Thymus (tissue), 11 donors: ENCODE results near the gene CPED1. TPM values are rescaled to one million over a fixed set of nuclear protein-coding genes. Genes with fewer than 3 reads are reported as not detected.
"Not testable (repeated sequence)": the region's sequence is repeated elsewhere in the genome, so short reads cannot be mapped to it uniquely, and the experiment has no call there.

Source experiments
- DNase-seq, 9 donors: peaks; one replicate each; pipeline ENCODE4 v3.0.0-alpha.2; 2013; ENCODE audit warnings: low spot score in 9 of 9, low read depth in 6 of 9, missing footprints in 1 of 9
- H3K27ac ChIP-seq, 2 donors: one replicate each; pipeline ENCODE4 v1.5.1; 2013; ENCODE audit warnings: control low read depth in 1 of 2, low read depth in 1 of 2, low read length in 1 of 2, mild to moderate bottlenecking in 1 of 2, moderate library complexity in 1 of 2
- H3K27me3 ChIP-seq, 2 donors: one replicate each; pipeline ENCODE4 v1.5.1; 2013; ENCODE audit warnings: low read length in 1 of 2; ENCODE audit not compliant: control insufficient read depth in 2 of 2, insufficient read depth in 1 of 2
- H3K36me3 ChIP-seq, 2 donors: one replicate each; pipeline ENCODE4 v1.5.1; 2013; ENCODE audit warnings: low read length in 1 of 2, mild to moderate bottlenecking in 1 of 2, moderate library complexity in 1 of 2; ENCODE audit not compliant: control insufficient read depth in 2 of 2, insufficient read depth in 2 of 2
- H3K4me1 ChIP-seq, 2 donors: one replicate each; pipeline ENCODE4 v1.5.1; 2013; ENCODE audit warnings: low read length in 2 of 2; ENCODE audit not compliant: control insufficient read depth in 2 of 2, insufficient read depth in 2 of 2
- H3K4me3 ChIP-seq, 2 donors: one replicate each; pipeline ENCODE4 v1.5.1; 2013; ENCODE audit warnings: low read length in 2 of 2, control low read depth in 1 of 2, mild to moderate bottlenecking in 1 of 2
- H3K9me3 ChIP-seq, 2 donors: one replicate each; pipeline ENCODE4 v1.5.1; 2013; ENCODE audit warnings: low read length in 1 of 2, mild to moderate bottlenecking in 1 of 2; ENCODE audit not compliant: control insufficient read depth in 2 of 2, insufficient read depth in 1 of 2
- WGBS: extraction: QIAGEN DNeasy Blood & Tissue Kit; methylation state at CpG from one replicate; pipeline ENCODE4 v1.1.7; 2013; 5-methylcytosine and 5-hydroxymethylcytosine counted together
- polyA plus RNA-seq: library from polyadenylated mRNA; stranded (reverse); fragments of 200-250 nt; gene quantifications from one replicate; pipeline ENCODE4 v1.2.3, GENCODE V29; 2013
- total RNA-seq: library from RNA; stranded (reverse); fragments of 120-200 nt; gene quantifications from one replicate; pipeline ENCODE4 v1.2.4, GENCODE V29; 2013
- donor health status: healthy.

The CPED1 gene
- total and polyA plus RNA-seq, 2 donors: 1.9 to 2.2 TPM

DNA sequence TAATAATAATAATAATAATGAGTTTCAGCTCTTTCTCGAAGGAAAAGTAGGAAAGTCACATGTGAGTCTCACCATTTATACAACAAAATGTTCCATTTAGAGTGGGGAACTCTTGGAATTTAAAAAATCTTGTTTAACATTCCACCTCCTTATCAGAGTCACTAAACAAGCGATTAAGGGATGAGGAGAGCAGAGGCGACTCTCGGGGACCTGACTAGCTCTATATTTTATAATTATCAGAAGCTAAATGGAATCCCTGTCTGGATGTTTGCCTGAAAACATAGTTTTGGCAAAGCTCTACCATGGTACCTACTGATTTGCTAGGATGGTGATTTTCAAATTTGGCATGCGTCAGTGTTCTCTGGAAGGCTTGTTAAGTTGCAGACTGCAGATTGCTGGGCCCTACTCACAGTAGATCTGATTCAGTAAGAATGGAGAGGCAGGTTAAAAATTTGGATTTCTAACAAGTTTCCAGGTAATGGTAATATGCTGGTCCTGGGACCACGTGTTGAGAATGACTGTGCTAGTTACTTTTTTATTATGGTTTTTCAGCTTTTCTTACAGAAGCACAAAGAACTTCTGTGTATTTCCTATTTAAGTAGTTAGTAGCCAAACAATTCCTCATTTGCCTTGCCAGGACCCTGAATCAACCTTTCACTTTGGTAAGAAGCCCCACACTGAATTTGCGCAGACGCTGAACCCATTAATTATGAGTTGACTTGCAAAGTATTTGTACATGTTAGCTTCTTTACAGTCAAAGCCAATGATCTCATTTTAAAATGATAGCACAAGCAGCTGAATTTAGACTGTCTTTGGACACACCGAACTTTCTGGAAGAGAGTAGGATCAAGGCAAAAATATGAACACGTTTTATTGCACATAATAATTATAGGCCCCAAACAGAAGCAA is 39.5 kb downstream of the CPED1 start:
- 95% methylated on average over 10 of the region's 10 CpGs for WGBS
- Histone ChIP-seq H3K27me3 (no peaks in the 10 kb centered on the region), H3K36me3 (no peaks in the 10 kb centered on the region), H3K27ac (no peak overlapping the region), H3K9me3 (no peaks in the 10 kb centered on the region), H3K4me1 (no peaks in the 10 kb centered on the region), H3K4me3 (no peak overlapping the region)
- no peak for DNase-seq

DNA sequence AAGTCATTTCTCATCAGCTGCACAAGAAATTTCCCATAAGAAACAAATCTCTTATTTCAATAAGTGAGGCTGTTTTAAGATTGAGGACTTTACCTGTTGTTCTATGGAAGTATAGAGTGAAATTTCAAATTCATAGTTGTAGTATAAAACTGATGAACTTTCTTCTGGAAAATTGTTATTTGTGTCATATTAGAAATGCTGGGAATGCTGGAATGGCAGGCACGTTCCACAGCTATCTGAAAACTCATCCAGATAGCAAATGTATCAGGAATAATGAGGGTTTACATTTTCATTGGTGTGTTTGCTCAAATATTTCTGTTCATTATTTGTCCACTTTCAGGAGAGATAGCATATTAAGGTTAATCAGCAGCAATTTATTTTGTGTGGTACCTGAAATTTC is 40.8 kb downstream of the CPED1 start:
- Histone ChIP-seq H3K36me3 (no peaks in the 10 kb centered on the region), H3K4me3 (no peak overlapping the region), H3K27me3 (no peaks in the 10 kb centered on the region), H3K9me3 (no peaks in the 10 kb centered on the region), H3K4me1 (no peaks in the 10 kb centered on the region), H3K27ac (no peak overlapping the region)
- WGBS: 90% methylated on average over 1 of the region's 1 CpG
- DNase-seq: no peak

GRCh38 chr7:121030308-121030707 is 41.8 kb downstream of the CPED1 start:
- H3K36me3 ChIP-seq: no peaks in the 10 kb centered on the region
- no peak overlapping the region for H3K27ac ChIP-seq
- H3K9me3 ChIP-seq: no peaks in the 10 kb centered on the region
- DNase-seq: no peak
- no peak overlapping the region for H3K4me3 ChIP-seq
- no peaks in the 10 kb centered on the region for H3K4me1 ChIP-seq
- no peaks in the 10 kb centered on the region for H3K27me3 ChIP-seq
- 98% methylated on average over 5 of the region's 5 CpGs for WGBS

- WGBS: 77% methylated on average over 7 of the region's 7 CpGs
- Histone ChIP-seq H3K36me3 (no peaks in the 10 kb centered on the region), H3K27ac (no peak overlapping the region), H3K27me3 (no peaks in the 10 kb centered on the region), H3K4me1 (no peaks in the 10 kb centered on the region), H3K9me3 (no peaks in the 10 kb centered on the region), H3K4me3 (no peak overlapping the region)
- DNase-seq: no peak
Measured at GRCh38 chr7:121032645-121033460, 44.3 kb downstream of the CPED1 start.

DNA sequence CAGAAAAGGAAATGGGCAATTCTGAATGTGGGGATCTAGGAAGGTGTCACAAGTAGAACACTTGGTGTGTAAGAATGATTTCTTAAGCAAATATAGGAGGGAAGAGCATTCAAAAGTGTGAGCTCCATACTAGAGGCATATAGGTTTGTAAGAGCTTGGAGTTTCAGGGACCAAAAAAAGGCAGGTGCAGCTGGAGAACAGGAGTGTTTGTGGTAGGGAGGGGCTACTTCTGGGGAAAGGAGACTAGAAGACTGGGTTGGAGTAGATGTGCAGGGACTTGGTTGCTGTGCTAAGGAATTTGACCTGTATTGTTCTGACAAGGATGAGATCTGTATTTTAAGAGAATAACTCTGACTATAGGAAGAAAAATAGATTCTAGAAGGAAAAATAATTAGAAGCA is 46.4 kb downstream of the CPED1 start:
- DNase-seq: no peak
- H3K36me3 ChIP-seq: no peaks in the 10 kb centered on the region
- H3K9me3 ChIP-seq: no peaks in the 10 kb centered on the region
- H3K27me3 ChIP-seq: no peaks in the 10 kb centered on the region
- H3K27ac ChIP-seq: no peak overlapping the region
- no peak overlapping the region for H3K4me3 ChIP-seq
- no peaks in the 10 kb centered on the region for H3K4me1 ChIP-seq

DNA sequence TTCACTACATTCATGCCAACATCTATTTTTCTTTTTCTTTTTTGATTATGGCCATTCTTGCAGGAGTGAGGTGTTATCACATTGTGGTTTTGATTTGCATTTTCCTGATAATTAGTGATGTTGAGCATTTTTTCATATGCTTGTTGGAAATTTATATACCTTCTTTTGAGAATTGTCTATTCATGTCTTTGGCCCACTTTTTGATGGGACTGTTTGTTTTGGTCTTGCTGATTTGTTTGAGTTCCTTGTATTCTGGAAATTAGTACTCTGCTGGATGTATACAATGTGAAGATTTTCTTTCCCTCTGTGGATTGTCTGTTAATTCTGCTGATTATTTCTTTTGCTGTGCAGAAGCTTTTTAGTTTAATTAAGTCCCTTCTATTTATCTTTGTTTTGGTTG is 48.3 kb downstream of the CPED1 start:
- not testable (repeated sequence) for H3K27ac ChIP-seq, H3K36me3 ChIP-seq, H3K4me3 ChIP-seq, H3K27me3 ChIP-seq, H3K4me1 ChIP-seq, H3K9me3 ChIP-seq, DNase-seq

- H3K4me1 ChIP-seq: not testable (repeated sequence)
- 93% methylated on average over 2 of the region's 2 CpGs for WGBS
Measured at GRCh38 chr7:121037329-121037728, 48.8 kb downstream of the CPED1 start.

DNA sequence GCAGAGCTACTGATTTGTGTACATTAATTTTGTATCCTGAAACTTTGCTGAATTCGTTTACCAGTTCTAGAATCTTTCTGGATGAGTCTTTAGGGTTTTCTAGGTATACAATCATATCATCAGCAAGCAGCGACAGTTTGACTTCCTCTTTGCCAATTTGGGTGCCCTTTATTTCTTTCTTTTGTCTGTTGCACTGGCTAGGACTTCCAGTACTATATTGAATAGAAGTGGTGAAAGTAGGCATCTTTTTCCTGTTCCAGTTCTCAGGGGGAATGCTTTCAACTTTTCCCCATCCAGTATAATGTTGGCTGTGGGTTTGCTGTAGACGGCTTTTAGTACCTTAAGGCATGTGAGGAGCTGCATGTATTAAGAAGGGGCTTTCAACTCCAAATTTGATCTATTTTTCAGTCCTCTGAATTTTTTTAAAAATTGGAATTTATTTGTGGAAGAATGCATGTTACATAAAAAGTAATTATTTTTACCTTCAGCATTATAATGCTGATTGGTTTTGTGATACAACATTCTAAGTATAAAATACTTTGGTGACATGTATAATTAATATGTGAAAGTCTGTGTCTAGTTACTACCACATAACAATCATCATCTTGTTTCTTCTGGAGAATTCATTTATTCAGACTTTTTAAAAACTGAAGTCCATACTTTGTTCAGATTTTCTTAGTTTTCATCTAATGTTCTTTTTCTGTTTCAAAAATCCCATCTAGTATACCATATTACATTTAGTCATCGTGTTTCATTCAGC is 49.6 kb downstream of the CPED1 start:
- no peaks in the 10 kb centered on the region for H3K27me3 ChIP-seq
- no peaks in the 10 kb centered on the region for H3K4me1 ChIP-seq
- no peaks in the 10 kb centered on the region for H3K9me3 ChIP-seq
- 90% methylated on average over 4 of the region's 4 CpGs for WGBS
- H3K36me3 ChIP-seq: no peaks in the 10 kb centered on the region
- H3K27ac ChIP-seq: no peak overlapping the region
- H3K4me3 ChIP-seq: no peak overlapping the region
- no peak for DNase-seq

More at GRCh38 chr7:121037329-121037728, 48.8 kb downstream of the CPED1 start:
- H3K9me3 ChIP-seq, DNase-seq, H3K4me3 ChIP-seq, H3K36me3 ChIP-seq, H3K27me3 ChIP-seq, H3K27ac ChIP-seq: not testable (repeated sequence)
